Caco-2 (cell line): ENCODE data around the gene FLAD1. TPM values are rescaled to one million over a fixed set of nuclear protein-coding genes. Genes with fewer than 3 reads are reported as not detected.
A peak's percentile ranks its signal among the peaks of the same experiment; 100 is the strongest.

Experiments used
- BruUV-seq: library from RNA; stranded (reverse); fragments of 400-500 nt; replicated peaks from 2 replicates; lab custom pipeline; 2021; lab: Mats Ljungman, UMichigan
- CTCF ChIA-PET: fragments of 300-600 bp; sonication (Branson Sonifier 250); formaldehyde crosslinking; loops from one replicate; lab custom pipeline; 2022; ENCODE audit warnings: antibody characterized with exemption; lab: Charles Lee
- POLR2A ChIA-PET: fragments of 300-600 bp; sonication (Branson Sonifier 250); formaldehyde crosslinking; loops from one replicate; lab custom pipeline; 2022; ENCODE audit warnings: antibody characterized with exemption; lab: Charles Lee
- DNase-seq, 2 experiments: peaks; one replicate each; pipeline versions ENCODE4 v3.0.0 to v3.0.0-alpha.2; 2020 to 2022
- H3K27me3 ChIP-seq: replicated peaks from 2 replicates; pipeline ENCODE4 v1.6.0; 2011; ENCODE audit warnings: low read length; ENCODE audit not compliant: control insufficient read depth, insufficient read depth
- H3K36me3 ChIP-seq: 2 replicates; pipeline ENCODE4 v1.5.1; 2011; ENCODE audit warnings: low read length; ENCODE audit not compliant: control insufficient read depth, insufficient read depth
- H3K4me1 ChIP-seq: fragments of 250-450 bp; sonication (Bioruptor Pico); 2 replicates; pipeline ENCODE4 v1.5.1; 2020; ENCODE audit warnings: mild to moderate bottlenecking
- H3K4me3 ChIP-seq: 2 replicates; pipeline ENCODE4 v1.5.1; 2011; ENCODE audit warnings: low read depth, mild to moderate bottlenecking, control low read depth, low read length
- H3K9me3 ChIP-seq: fragments of 250-450 bp; sonication (Bioruptor Pico); 2 replicates; pipeline ENCODE4 v1.5.1; 2020; ENCODE audit warnings: mild to moderate bottlenecking, moderate library complexity
- H3K27ac Mint-ChIP-seq: one replicate; pipeline ENCODE4 v1.8.0; 2022; ENCODE audit warnings: mixed read lengths; ENCODE audit not compliant: unreplicated experiment
- H3K27me3 Mint-ChIP-seq: one replicate; pipeline ENCODE4 v1.8.0; 2022; ENCODE audit warnings: mixed read lengths; ENCODE audit not compliant: insufficient read depth, unreplicated experiment
- H3K36me3 Mint-ChIP-seq: one replicate; pipeline ENCODE4 v1.8.0; 2022; ENCODE audit warnings: mild to moderate bottlenecking, mixed read lengths; ENCODE audit not compliant: insufficient read depth, unreplicated experiment
- H3K4me1 Mint-ChIP-seq: one replicate; pipeline ENCODE4 v1.8.0; 2022; ENCODE audit warnings: low read depth, mixed read lengths; ENCODE audit not compliant: unreplicated experiment
- H3K4me3 Mint-ChIP-seq: one replicate; pipeline ENCODE4 v1.8.0; 2022; ENCODE audit warnings: mild to moderate bottlenecking, moderate library complexity, mixed read lengths; ENCODE audit not compliant: unreplicated experiment
- H3K9me3 Mint-ChIP-seq: one replicate; pipeline ENCODE4 v1.8.0; 2022; ENCODE audit warnings: mixed read lengths; ENCODE audit not compliant: unreplicated experiment
- intact Hi-C: fragments of 100-400 bp; cut with micrococcal nuclease; formaldehyde crosslinking; loops from one replicate; pipeline ENCODE4 v1.10.0; 2022; ENCODE audit not compliant: unreplicated experiment
- total RNA-seq: library from RNA; stranded (reverse); gene quantifications from 2 replicates; pipeline ENCODE4 v1.2.3, GENCODE V29; 2022
- TF ChIP-seq, protein P1 (sequence below), 2 experiments: fragments of 200-600 bp in 1 of 2; IDR thresholded peaks; 1 replicate in 1 of 2; 2 replicates in 1 of 2; pipeline versions ENCODE4 v1.5.1 to v1.8.0; 2011 to 2022; ENCODE audit warnings: antibody characterized with exemption in 1 of 2, control low read depth in 1 of 2, inconsistent platforms in 1 of 2, low read depth in 1 of 2, low read length in 1 of 2, mild to moderate bottlenecking in 1 of 2, moderate library complexity in 1 of 2; ENCODE audit not compliant: insufficient read depth in 1 of 2, severe bottlenecking in 1 of 2, unreplicated experiment in 1 of 2

FLAD1 gene
- total RNA-seq, 1 experiment from 2014 or later, result 51.3 TPM

DNA sequence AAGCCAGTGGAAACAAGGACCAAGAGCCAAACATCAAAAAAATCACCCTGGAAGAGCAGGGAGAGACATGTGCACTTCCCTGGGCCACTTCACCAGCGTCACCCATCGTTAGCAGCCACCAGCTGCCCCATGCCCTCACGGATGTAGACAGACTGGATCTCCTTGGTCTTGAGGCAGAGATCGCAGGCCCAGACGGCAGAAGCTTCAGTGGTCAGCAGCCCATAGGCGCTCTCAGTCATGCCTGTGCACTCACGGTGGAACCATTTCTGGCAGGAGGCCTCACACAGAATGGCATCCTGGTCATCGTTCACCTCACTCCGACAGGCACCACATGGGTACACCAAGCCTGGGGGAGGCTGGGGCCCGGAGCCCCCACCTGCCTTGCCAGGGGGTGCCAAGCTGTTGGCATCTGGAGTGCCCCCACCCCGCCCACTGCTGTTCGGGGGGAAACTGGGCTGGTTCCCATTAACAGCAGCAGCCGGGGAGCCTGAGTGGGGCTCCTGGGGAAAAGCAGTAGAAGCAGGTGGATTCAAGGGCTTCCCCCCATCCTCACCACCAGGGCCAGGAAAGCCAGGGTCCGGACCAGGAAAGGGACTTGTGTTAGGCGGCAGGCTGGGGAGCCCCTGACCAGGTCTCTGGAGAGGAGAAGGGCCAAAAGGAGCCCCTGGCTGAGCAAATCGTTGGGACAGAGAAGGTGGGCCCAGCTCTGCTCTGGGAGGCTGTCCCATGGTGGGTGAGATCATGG lies 24.3 kb upstream of the FLAD1 start:
- ChIA-PET CTCF (no interaction called here), POLR2A (no interaction called here)
- Histone ChIP-seq H3K27me3 (no peaks in the 10 kb centered on the region), H3K4me3 (no peak overlapping the region), H3K4me1 (peaks cover 15% of the 10 kb centered on the region), H3K9me3 (no peaks in the 10 kb centered on the region), H3K36me3 (peaks cover 3% of the 10 kb centered on the region)
- no peak overlapping the region for H3K27ac Mint-ChIP-seq
- TF ChIP-seq, protein P1, sequence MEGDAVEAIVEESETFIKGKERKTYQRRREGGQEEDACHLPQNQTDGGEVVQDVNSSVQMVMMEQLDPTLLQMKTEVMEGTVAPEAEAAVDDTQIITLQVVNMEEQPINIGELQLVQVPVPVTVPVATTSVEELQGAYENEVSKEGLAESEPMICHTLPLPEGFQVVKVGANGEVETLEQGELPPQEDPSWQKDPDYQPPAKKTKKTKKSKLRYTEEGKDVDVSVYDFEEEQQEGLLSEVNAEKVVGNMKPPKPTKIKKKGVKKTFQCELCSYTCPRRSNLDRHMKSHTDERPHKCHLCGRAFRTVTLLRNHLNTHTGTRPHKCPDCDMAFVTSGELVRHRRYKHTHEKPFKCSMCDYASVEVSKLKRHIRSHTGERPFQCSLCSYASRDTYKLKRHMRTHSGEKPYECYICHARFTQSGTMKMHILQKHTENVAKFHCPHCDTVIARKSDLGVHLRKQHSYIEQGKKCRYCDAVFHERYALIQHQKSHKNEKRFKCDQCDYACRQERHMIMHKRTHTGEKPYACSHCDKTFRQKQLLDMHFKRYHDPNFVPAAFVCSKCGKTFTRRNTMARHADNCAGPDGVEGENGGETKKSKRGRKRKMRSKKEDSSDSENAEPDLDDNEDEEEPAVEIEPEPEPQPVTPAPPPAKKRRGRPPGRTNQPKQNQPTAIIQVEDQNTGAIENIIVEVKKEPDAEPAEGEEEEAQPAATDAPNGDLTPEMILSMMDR (IDR thresholded peaks at IDR 0.05; ENCODE audit: insufficient read depth in 1 of 2, low read depth in 1 of 2, low read length in 1 of 2, severe bottlenecking in 1 of 2, unreplicated experiment in 1 of 2), result no peak
- intact Hi-C loops, result loop anchor here (5.0 kb wide), 1 partner anchor 103 kb away; the partner anchor contains the start of gene EFNA4
- DNase-seq, result no peak
- H3K27me3 Mint-ChIP-seq, result no peaks in the 10 kb centered on the region
- no peaks in the 10 kb centered on the region for H3K9me3 Mint-ChIP-seq
- H3K4me1 Mint-ChIP-seq, result peaks cover 20% of the 10 kb centered on the region
- H3K36me3 Mint-ChIP-seq, result peaks cover 53% of the 10 kb centered on the region
- H3K4me3 Mint-ChIP-seq, result no peak overlapping the region
- BruUV-seq, result no TSS peak

DNA sequence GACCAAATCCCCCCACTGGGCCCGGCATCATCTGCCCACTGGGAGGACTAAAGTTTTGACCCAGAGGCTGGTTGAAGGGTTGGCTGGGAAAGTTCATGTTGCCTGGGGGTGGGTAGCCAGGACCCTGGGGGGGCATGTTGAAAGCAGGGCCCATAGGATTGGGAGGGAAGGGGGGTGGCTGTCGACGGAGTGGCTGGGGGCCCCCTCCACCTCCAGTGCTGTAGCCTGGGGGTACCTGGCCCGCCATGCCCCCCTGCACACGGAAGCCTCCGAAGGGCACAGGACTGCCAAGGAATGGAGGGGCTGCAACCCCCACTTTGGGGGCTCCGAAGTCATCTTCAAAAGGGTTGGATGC lies 23.7 kb upstream of the FLAD1 start:
- no peaks in the 10 kb centered on the region for H3K9me3 ChIP-seq
- H3K4me3 ChIP-seq, result no peak overlapping the region
- Mint-ChIP-seq H3K36me3 (peaks cover 55% of the 10 kb centered on the region), H3K27me3 (no peaks in the 10 kb centered on the region), H3K9me3 (no peaks in the 10 kb centered on the region), H3K4me1 (peaks cover 22% of the 10 kb centered on the region), H3K27ac (no peak overlapping the region), H3K4me3 (peak overlapping the region; percentile 15)
- ChIA-PET CTCF (interaction anchor here (0.7 kb wide), 1 partner anchor 102 kb away, joined by 9 read pairs; no protein-coding TSS in a partner anchor), POLR2A (no interaction called here)
- TF ChIP-seq, protein P1 (IDR thresholded peaks at IDR 0.05; ENCODE audit: insufficient read depth in 1 of 2, low read depth in 1 of 2, low read length in 1 of 2, severe bottlenecking in 1 of 2, unreplicated experiment in 1 of 2), result no peak
- peaks cover 3% of the 10 kb centered on the region for H3K36me3 ChIP-seq
- intact Hi-C loops, result loop anchor here (5.0 kb wide), 1 partner anchor 103 kb away; the partner anchor contains the start of gene EFNA4
- H3K4me1 ChIP-seq, result peaks cover 15% of the 10 kb centered on the region
- H3K27me3 ChIP-seq, result no peaks in the 10 kb centered on the region
- BruUV-seq, result no TSS peak
- no peak for DNase-seq

DNA sequence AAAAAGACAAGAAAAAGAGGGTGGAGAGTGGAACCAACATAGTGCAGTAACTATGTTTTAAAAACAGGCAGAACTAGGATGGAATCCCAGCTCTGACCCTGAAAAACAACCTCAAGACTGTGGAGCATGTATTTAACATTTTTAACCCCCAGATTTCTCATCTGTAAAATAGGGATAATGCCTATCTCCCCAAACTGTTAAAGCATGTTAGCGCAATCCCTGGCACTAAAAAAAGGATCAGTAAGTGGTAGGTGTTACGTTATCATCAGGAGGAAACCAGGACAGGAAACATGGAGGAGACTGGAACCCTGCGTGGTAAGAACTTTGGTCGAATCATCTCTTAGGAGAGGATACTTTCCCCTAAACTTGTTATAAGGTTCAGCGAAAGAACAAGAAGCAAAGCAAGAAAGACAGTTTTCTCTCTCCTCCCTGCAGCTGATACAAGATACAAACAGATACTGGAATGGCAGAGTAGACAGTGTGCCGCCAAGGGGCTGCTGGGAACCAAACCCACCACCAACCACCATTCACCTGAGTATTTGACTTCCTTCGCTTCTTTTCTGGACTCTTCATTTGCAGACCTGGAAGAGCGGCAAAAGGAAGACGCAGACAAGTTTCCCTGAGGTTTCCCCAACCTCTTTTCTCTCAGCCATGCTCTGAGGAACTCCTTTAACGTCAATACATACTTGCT lies 22.6 kb upstream of the FLAD1 start:
- POLR2A ChIA-PET, result interaction anchor here (0.5 to 2.1 kb wide), 12 partner anchors 10 to 740 kb away, joined by 3 to 20 read pairs (median 6); partner anchors contain the start of genes CKS1B, FLAD1, LENEP and SHC1
- Histone ChIP-seq H3K36me3 (peaks cover 4% of the 10 kb centered on the region), H3K4me3 (peak overlapping the region; percentile 95), H3K4me1 (peaks cover 15% of the 10 kb centered on the region), H3K9me3 (no peaks in the 10 kb centered on the region), H3K27me3 (no peaks in the 10 kb centered on the region)
- H3K36me3 Mint-ChIP-seq, result peaks cover 63% of the 10 kb centered on the region
- no peaks in the 10 kb centered on the region for H3K27me3 Mint-ChIP-seq
- TF ChIP-seq, protein P1 (IDR thresholded peaks at IDR 0.05; ENCODE audit: insufficient read depth in 1 of 2, low read depth in 1 of 2, low read length in 1 of 2, severe bottlenecking in 1 of 2, unreplicated experiment in 1 of 2), result no peak
- peak overlapping the region; percentile 88 for H3K4me3 Mint-ChIP-seq
- DNase-seq, result no peak
- BruUV-seq, result TSS peak; percentile 47
- H3K9me3 Mint-ChIP-seq, result no peaks in the 10 kb centered on the region
- peak overlapping the region; percentile 81 for H3K27ac Mint-ChIP-seq
- intact Hi-C loops, result loop anchor here (1.0 kb wide), 3 partner anchors 12 to 40 kb away; no protein-coding TSS in a partner anchor
- CTCF ChIA-PET, result interaction anchor here (0.9 to 1.6 kb wide), 9 partner anchors 8 to 124 kb away, joined by 3 to 17 read pairs (median 7); partner anchors contain the start of genes CKS1B and FLAD1
- H3K4me1 Mint-ChIP-seq, result peaks cover 22% of the 10 kb centered on the region
